ENCODE results near the gene HP1BP3.

DNA sequence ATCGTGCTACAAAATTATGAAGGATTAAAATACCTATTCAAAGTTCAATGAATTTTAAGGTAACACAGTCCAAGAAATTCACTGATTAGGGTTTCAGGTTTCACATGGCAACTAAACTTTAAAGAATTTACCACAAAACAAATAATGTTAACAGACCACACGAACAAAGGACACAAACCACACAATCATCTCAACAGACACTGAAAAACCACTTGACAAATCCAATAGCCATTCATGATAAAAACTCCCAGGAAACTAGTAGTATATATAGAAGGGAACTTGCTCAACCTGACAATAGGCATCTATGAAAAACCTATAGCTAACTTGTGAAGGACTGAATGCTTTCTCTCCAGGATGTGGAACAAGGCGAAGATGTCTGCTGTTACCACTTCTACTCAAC, 33.5 kb downstream of the HP1BP3 start:
- TF ChIP-seq YY1 (IDR thresholded peaks at IDR 0.05; ENCODE audit: extremely low read depth, insufficient replicate concordance, low read depth, low read length) (no peak), EGR1 (IDR thresholded peaks at IDR 0.05; ENCODE audit: low read depth) (no peak), CTCF (IDR thresholded peaks at IDR 0.05 in 2 of 3, conservative IDR thresholded peaks at IDR 0.05 in 1 of 3; ENCODE audit: borderline replicate concordance in 1 of 3, insufficient read depth in 1 of 3, low read depth in 2 of 3, low read length in 2 of 3) (no peak), ATF3 (IDR thresholded peaks at IDR 0.05) (no peak)

Data from HCT116 (cell line).